ENCODE data around the gene BRD7. TPM values are rescaled to one million over a fixed set of nuclear protein-coding genes. Genes with fewer than 3 reads are reported as not detected.

Gene BRD7
- total RNA-seq, result 39.0 and 40.1 TPM in 2 replicates

GRCh38 chr16:50368410-50369132, at the start of gene BRD7:
Gene BRD7 (minus strand): TSS chr16:50368988. CDS start chr16:50368774, 214 bp downstream.

DNA sequence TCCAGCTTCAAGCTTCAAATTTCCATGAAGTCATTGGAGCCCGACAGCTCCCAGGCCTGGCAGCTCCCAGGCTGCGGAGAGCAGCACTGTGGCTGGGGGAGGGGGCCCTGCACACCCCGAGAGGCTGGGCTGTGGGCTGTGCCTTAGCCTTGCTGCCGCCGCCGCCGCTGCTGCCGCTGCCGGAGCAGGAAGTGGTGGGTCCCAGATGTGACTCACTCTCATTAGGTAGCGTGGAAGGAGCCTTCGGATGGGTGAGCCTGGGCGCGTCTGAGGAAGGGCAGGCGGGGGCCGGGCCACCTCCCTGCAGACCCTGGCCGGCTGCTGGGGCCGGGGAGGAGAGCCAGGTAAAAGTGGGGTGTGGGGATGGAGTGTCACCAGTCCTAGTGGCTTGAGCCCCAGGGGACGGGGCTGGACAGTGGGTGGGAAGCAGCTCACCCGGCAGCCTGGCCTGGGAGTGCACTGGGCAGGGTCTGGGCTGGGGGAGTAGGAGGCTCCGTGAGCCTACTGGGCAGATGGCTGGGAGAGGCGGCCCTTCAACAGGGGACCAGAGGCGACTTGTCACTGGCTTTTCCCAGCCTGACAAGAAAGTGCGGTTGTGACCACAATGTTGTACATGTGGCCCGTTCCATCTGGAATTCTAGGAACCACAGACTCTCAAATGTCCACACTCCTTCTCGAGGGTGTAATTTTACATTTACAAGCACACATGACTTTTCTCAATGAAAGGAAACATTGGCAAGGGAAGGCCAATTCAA, 102.3 kb downstream of the BRD7 start, which contains the start of gene ADCY7:
ADCY7 (plus strand) TSS at position 215 of the 755 bp plus-strand sequence. CDS start 21,629 bp downstream, outside the sequence.

Other genes starting within 250 kb of the BRD7 start
- 15.5 and 19.0 TPM in 2 replicates for gene TENT4B, start 215.7 kb downstream of the BRD7 start, total RNA-seq
- 35.4 and 36.0 TPM in 2 replicates for gene ADCY7, start 102.4 kb downstream of the BRD7 start, total RNA-seq
- under 0.01 TPM in 2 replicates for gene NKD1, start 179.4 kb upstream of the BRD7 start, total RNA-seq